Colonic mucosa (tissue), 4 donors: ENCODE results near the gene AVP. TPM values are rescaled to one million over a fixed set of nuclear protein-coding genes. Genes with fewer than 3 reads are reported as not detected.

Experiments
- DNase-seq: peaks from one replicate; pipeline ENCODE4 v3.0.0-alpha.2; 2020
- H3K27ac ChIP-seq: fragments of 200-600 bp; one replicate; pipeline ENCODE4 v1.8.0; 2021
- H3K27me3 ChIP-seq: fragments of 200-600 bp; one replicate; pipeline ENCODE4 v1.8.0; 2021
- H3K36me3 ChIP-seq: fragments of 200-600 bp; one replicate; pipeline ENCODE4 v1.8.0; 2021
- H3K4me1 ChIP-seq: fragments of 200-600 bp; one replicate; pipeline ENCODE4 v1.8.0; 2021; ENCODE audit warnings: mild to moderate bottlenecking
- H3K4me3 ChIP-seq: fragments of 200-600 bp; one replicate; pipeline ENCODE4 v1.8.0; 2021
- H3K9ac ChIP-seq, 2 donors: one replicate each; pipeline ENCODE4 v1.7.0; 2013; ENCODE audit warnings: control low read depth in 2 of 2, low read depth in 2 of 2, low read length in 2 of 2
- H3K9me3 ChIP-seq: fragments of 200-600 bp; one replicate; pipeline ENCODE4 v1.8.0; 2021
- intact Hi-C: fragments of 100-400 bp; cut with DNase I; formaldehyde crosslinking; loops from one replicate; pipeline ENCODE4 v1.14.1; 2022
- total RNA-seq, 2 donors: library from RNA; stranded (reverse); fragmentation: NEBNext Ultra II Directional in 1 of 2; extraction: Animal tissue kit (Norgen Biotek cat#: 25700) in 1 of 2; gene quantifications; one replicate each; pipeline ENCODE4 v1.2.1, GENCODE V29; 2021
- TF ChIP-seq, protein P1 (sequence below): fragments of 200-600 bp; IDR thresholded peaks from one replicate; pipeline ENCODE4 v1.8.0; 2022; ENCODE audit warnings: antibody characterized with exemption, mild to moderate bottlenecking
- donor health status: healthy.
- donor health status: DM: no; HTN: no; CAD: no.
- donor health status: DM: no; HTN: no; CAD: no.

AVP gene, protein sequence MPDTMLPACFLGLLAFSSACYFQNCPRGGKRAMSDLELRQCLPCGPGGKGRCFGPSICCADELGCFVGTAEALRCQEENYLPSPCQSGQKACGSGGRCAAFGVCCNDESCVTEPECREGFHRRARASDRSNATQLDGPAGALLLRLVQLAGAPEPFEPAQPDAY
- not detected for total RNA-seq

DNA sequence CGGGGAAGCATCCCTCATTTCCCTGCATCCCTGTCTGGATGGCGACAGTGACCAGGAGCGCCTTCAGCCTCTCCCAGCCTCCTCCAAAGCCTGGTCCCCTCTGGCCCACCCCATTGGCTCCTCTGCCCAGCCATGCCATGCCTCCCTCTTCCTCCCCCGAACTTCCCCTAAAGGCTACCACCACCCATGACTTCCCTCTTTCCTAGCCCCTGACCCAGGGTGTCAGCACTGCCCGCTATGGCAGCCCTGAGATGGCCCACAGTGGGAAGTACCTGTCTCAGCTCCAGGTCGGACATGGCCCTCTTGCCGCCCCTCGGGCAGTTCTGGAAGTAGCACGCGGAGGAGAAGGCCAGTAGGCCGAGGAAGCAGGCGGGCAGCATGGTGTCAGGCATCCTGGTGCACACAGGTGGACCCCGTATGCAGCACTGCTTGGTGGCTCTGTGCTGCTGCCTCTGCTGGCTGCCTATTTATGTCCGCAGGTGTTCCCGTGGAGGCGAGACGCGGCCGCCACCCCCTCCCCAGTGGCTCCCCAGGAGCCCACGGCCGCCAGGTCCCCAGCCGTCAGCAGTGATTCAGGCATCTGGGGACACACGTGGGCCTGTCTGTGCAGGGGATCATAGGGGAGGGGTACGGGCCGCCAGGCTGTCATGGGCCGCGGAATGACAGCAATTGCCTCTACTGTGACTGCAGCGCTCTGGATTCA is at the start of gene AVP:
TSS of gene AVP (minus strand) at position 442 of the 703 bp plus-strand sequence. CDS start at position 392, 50 bp downstream.
- DNase-seq, result no peak
- Histone ChIP-seq H3K4me3 (no peak within 1 kb of the TSS), H3K27ac (no peak within 1 kb of the TSS), H3K27me3 (peaks cover 38% of the 10 kb centered on the region), H3K4me1 (no peaks in the 10 kb centered on the region), H3K9me3 (no peaks in the 10 kb centered on the region), H3K9ac (no peak within 1 kb of the TSS), H3K36me3 (no peaks in the 10 kb centered on the region)
- TF ChIP-seq, protein P1, sequence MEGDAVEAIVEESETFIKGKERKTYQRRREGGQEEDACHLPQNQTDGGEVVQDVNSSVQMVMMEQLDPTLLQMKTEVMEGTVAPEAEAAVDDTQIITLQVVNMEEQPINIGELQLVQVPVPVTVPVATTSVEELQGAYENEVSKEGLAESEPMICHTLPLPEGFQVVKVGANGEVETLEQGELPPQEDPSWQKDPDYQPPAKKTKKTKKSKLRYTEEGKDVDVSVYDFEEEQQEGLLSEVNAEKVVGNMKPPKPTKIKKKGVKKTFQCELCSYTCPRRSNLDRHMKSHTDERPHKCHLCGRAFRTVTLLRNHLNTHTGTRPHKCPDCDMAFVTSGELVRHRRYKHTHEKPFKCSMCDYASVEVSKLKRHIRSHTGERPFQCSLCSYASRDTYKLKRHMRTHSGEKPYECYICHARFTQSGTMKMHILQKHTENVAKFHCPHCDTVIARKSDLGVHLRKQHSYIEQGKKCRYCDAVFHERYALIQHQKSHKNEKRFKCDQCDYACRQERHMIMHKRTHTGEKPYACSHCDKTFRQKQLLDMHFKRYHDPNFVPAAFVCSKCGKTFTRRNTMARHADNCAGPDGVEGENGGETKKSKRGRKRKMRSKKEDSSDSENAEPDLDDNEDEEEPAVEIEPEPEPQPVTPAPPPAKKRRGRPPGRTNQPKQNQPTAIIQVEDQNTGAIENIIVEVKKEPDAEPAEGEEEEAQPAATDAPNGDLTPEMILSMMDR, result no peak
- intact Hi-C loops, result no loop called here

DNA sequence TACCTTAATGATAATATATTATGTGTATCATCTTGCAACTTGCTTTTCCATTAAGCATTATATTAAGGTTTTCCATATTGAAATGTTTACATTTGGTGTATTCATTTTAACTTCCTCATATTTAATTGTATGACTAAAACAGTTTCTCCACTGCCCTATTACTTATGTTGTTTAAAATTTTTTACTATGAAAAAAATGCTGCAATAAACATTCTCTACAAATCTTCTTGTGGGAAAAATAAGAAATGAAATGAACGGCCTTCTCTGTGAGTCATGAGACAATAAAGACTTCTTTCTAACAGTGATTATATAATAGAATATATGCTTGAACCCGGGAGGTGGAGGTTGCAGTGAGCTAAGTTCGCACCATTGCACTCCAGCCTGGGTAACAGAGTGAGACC is 49.6 kb upstream of the AVP start:
- Histone ChIP-seq H3K4me1 (no peaks in the 10 kb centered on the region), H3K9ac (no peak overlapping the region), H3K9me3 (no peaks in the 10 kb centered on the region), H3K27ac (no peak overlapping the region), H3K4me3 (no peak overlapping the region), H3K27me3 (no peaks in the 10 kb centered on the region), H3K36me3 (no peaks in the 10 kb centered on the region)
- TF ChIP-seq, protein P1, result no peak
- intact Hi-C loops, result no loop called here
- no peak for DNase-seq

DNA sequence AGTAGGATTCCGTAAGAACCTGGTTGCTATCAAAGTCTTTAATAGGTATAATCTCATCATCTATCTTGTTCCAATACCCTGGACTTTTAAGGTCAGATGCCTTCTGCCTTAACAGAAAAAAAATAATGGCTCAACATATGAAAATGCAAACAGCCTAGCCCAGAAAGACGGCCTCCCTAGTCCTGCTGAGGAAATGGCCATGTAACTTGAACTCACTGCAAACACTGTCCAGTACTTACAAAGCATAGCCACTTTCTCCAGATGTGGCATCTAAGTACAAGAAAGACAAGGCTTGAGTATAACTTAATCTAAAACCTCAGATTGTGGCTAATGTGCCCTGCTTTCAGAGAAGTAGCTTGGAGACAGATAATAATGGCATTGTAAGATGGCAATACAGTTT is 48.6 kb upstream of the AVP start:
- Histone ChIP-seq H3K4me3 (no peak overlapping the region), H3K9ac (no peak overlapping the region), H3K27ac (no peak overlapping the region), H3K27me3 (no peaks in the 10 kb centered on the region), H3K9me3 (no peaks in the 10 kb centered on the region), H3K4me1 (no peaks in the 10 kb centered on the region), H3K36me3 (no peaks in the 10 kb centered on the region)
- intact Hi-C loops, result no loop called here
- TF ChIP-seq, protein P1, result no peak
- DNase-seq, result no peak

DNA sequence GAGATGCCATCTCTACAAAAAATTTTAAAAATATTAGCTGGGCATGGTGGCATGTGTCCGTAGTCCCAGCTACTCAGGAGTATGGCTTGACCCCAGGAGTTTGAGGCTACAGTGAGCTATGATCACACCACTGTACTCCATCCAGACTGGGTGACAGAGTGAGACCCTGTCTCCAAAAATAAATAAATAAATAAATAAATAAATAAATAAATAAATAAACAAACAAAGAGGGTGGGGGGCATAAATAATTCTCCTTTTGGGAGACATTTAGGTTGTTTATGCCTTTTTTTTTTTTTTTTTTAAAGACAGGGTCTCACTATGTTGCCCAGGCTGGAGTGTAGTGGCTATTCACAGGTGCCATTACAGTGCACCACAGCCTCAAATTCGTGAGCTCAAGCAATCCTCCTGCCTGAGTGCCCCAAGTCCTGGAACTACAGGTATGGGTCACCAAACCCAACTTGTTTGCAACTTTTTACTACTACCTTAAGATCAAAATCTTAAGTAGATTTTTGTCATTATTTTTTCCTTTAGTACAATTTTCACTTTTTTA is 45.6 kb upstream of the AVP start:
- H3K36me3 ChIP-seq, result no peaks in the 10 kb centered on the region
- TF ChIP-seq, protein P1, result no peak
- no peaks in the 10 kb centered on the region for H3K27me3 ChIP-seq
- no peak overlapping the region for H3K4me3 ChIP-seq
- intact Hi-C loops, result no loop called here
- no peaks in the 10 kb centered on the region for H3K9me3 ChIP-seq
- no peak overlapping the region for H3K9ac ChIP-seq
- H3K4me1 ChIP-seq, result no peaks in the 10 kb centered on the region
- no peak for DNase-seq
- no peak overlapping the region for H3K27ac ChIP-seq

DNA sequence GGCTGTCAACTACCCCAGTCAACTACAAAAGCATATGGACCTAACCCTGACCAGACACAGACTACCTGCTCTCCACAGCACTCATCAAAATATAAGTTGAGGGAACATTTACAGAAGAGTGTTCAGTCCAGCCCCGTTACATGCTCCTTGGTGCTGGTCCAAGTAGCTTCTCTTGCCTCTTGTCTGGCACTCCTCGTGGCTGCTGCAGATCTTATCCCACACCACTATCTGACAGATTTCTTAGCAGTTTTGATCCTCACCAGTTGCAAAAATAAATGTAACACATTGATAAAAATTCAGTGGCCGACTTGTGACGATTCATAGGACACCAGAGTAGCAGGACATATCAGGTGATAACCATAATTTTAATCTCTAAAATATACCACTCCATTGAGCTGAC is 44.6 kb upstream of the AVP start:
- Histone ChIP-seq H3K9me3 (no peaks in the 10 kb centered on the region), H3K27ac (no peak overlapping the region), H3K27me3 (no peaks in the 10 kb centered on the region), H3K4me3 (no peak overlapping the region), H3K4me1 (no peaks in the 10 kb centered on the region), H3K9ac (no peak overlapping the region), H3K36me3 (no peaks in the 10 kb centered on the region)
- no peak for DNase-seq
- TF ChIP-seq, protein P1, result no peak
- intact Hi-C loops, result no loop called here
